Activated naive CD8-positive, alpha-beta T cell treated with anti-CD3 and anti-CD28 coated beads for 36 hours (primary cell): ENCODE data around the gene SOX5. TPM values are rescaled to one million over a fixed set of nuclear protein-coding genes. Genes with fewer than 3 reads are reported as not detected.

Experiments
- DNase-seq: peaks from one replicate; pipeline ENCODE4 v3.0.0; 2021
- H3K27ac Mint-ChIP-seq: one replicate; pipeline ENCODE4 v1.8.0; 2022; ENCODE audit warnings: mild to moderate bottlenecking, moderate library complexity, mixed read lengths
- H3K27me3 Mint-ChIP-seq: one replicate; pipeline ENCODE4 v1.8.0; 2022; ENCODE audit warnings: mild to moderate bottlenecking, mixed read lengths
- H3K36me3 Mint-ChIP-seq: one replicate; pipeline ENCODE4 v1.8.0; 2021; ENCODE audit warnings: mild to moderate bottlenecking, mixed read lengths
- H3K4me1 Mint-ChIP-seq: one replicate; pipeline ENCODE4 v1.8.0; 2021; ENCODE audit warnings: mixed read lengths
- H3K4me3 Mint-ChIP-seq: one replicate; pipeline ENCODE4 v1.8.0; 2022; ENCODE audit warnings: mild to moderate bottlenecking, moderate library complexity, mixed read lengths
- H3K9me3 Mint-ChIP-seq: one replicate; pipeline ENCODE4 v1.8.0; 2022; ENCODE audit warnings: mixed read lengths
- total RNA-seq, 2 experiments: library from RNA; stranded (reverse); gene quantifications; one replicate each; pipeline ENCODE4 v1.2.3, GENCODE V29; 2021

The SOX5 gene
- not detected for total RNA-seq

DNA sequence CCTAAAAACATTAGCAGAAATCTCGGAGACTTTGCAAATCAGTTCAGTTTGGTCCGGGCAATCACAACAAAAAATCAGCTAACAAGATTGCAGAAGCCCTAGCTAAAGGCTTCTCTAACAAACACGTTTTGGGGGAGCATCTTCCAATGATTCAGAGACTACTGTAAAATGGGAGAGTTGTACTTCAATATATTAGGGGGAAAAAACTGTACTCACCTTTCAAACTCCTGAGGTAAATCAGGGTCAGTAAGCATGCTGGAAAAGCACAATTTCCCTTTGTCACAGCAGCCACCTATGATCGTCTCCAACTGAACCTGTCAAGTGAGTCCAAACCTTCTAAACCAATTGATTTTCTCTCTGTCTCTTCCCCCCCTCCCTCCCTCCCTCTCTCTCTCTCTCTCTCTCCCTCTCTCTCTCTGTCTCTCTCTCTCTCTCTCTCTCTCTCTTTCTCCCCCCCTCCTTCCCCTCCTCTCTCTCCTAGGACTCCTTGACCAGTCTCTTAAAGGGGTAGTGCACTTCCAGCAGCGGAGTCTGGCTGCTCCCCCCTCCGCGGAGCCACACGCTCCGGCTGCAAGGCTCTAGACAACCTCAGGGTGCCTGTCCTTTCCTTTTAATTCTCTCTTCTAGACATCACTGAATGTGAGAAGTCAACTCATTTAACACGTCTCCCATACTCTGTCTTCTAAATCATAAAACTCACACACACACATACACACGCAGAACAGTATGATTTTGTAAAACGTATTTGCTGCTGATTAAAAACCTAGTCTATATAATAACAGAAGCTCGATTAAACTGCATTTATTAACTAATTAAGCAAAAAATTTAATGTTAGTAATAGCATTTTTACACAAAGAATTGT is at the start of gene SOX5:
TSS of gene SOX5 (minus strand) at position 323 of the 862 bp plus-strand sequence. CDS start at position 254, 69 bp downstream.
- Mint-ChIP-seq H3K27ac (no peak within 1 kb of the TSS), H3K4me3 (no peak within 1 kb of the TSS), H3K9me3 (no peaks in the 10 kb centered on the region), H3K4me1 (no peaks in the 10 kb centered on the region), H3K36me3 (no peaks in the 10 kb centered on the region), H3K27me3 (peaks cover 3% of the 10 kb centered on the region)
- no peak for DNase-seq

DNA sequence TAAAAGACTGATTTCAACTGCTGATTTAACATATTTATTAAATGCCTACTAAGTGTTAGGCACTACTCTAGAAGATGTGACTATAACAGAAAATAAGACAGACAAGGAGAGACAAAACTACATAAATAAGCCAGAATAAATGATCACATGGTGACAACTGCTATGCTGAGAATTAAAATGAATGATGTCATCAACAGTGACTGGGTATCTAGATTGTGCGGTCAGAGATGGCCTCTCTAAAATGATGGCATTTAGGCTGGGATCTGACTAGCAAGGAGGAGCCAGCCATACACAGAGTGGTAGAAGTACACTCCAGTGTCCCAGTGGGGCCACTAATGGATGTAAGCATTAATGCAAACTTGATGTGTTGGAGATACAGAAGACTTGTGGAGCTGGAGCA is 37.6 kb upstream of the SOX5 start:
- no peaks in the 10 kb centered on the region for H3K4me1 Mint-ChIP-seq
- H3K27me3 Mint-ChIP-seq: no peaks in the 10 kb centered on the region
- H3K36me3 Mint-ChIP-seq: no peaks in the 10 kb centered on the region
- no peak overlapping the region for H3K27ac Mint-ChIP-seq
- H3K4me3 Mint-ChIP-seq: no peak overlapping the region
- DNase-seq: no peak
- peaks cover 2% of the 10 kb centered on the region for H3K9me3 Mint-ChIP-seq

DNA sequence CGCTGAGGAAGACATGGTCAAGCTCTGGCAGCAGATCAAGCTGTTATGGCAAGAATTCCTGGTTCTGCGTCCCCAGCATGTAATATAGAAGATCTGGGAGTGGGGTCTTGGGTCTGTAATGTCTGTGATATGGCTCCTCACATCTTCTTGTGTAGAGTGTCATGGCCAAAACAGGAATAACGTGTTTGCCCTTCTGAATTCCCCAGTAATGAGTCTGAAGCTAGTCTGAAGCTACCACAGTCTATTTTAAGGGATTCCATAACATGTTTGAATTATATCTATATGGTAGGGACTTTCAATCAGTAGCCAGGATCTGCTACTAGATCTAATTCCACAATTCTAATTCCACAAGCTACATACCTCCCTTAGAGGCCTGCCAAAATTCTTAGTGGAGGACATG is 31.4 kb upstream of the SOX5 start:
- no peak for DNase-seq
- H3K4me1 Mint-ChIP-seq: no peaks in the 10 kb centered on the region
- H3K36me3 Mint-ChIP-seq: no peaks in the 10 kb centered on the region
- no peaks in the 10 kb centered on the region for H3K9me3 Mint-ChIP-seq
- H3K27ac Mint-ChIP-seq: no peak overlapping the region
- H3K27me3 Mint-ChIP-seq: no peaks in the 10 kb centered on the region
- H3K4me3 Mint-ChIP-seq: no peak overlapping the region

DNA sequence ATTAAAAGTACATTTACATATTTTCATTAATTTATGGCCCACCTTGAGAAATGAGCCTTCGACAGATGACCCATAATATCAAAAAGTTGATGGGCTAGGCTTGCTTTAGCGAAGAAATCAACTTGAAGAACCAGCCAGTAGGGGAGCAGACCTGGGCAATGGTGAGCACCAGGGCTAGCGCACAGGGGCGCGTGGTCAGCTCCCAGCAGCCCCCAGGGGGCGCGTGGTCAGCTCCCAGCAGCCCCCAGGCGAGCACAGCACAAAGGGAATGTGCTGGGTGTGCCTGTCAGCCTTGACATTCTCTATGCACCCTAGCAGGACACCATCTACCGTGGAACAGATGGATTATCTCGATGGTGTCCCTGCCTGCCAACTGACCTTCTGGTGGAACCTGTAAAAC is 15.3 kb upstream of the SOX5 start:
- Mint-ChIP-seq H3K4me1 (no peaks in the 10 kb centered on the region), H3K4me3 (no peak overlapping the region), H3K9me3 (peaks cover 2% of the 10 kb centered on the region)

DNA sequence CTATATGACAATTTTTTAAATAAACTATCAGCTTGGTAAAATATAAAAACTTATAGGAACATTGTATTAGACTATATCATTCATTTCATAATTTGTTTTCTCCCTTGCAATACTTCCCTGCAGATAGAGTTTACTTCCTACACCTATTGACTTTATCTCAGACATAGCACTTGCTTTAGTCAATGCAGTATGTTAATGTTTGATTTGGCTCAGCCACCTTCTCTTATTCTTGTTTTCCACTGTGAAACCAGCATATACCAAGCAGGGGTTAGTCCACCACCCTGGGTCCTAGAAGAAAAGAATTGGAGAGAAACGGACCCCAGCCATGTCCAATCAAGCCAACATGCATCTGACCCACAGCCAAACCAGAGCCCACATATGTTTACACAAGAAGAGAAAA is 10.4 kb upstream of the SOX5 start:
- Mint-ChIP-seq H3K27me3 (no peaks in the 10 kb centered on the region), H3K4me3 (no peak overlapping the region), H3K9me3 (no peaks in the 10 kb centered on the region), H3K4me1 (no peaks in the 10 kb centered on the region), H3K36me3 (no peaks in the 10 kb centered on the region), H3K27ac (no peak overlapping the region)
- no peak for DNase-seq

More for the DNA sequence above, 15.3 kb upstream of the SOX5 start:
- Mint-ChIP-seq H3K27ac (no peak overlapping the region), H3K27me3 (no peaks in the 10 kb centered on the region), H3K36me3 (no peaks in the 10 kb centered on the region)
- DNase-seq: no peak

DNA sequence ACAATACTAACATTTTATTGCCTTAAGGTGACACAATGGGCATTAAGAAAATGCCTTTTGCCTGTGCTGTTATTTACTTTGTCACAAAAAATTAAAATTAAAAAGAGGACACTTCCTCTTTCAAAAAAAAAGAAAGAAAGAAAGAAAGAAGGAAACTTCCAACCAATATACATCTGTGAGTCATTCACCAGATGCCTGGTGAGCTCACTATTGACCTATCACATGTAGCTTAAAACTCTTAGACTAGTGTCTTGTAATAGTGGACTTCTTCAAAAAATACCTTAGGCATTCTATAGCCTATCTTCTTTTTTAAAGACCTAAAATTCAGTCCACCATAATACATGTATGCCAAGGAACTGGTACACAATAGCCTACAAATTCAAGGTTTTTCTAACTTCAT is 4.9 kb upstream of the SOX5 start:
- no peak overlapping the region for H3K4me3 Mint-ChIP-seq
- H3K9me3 Mint-ChIP-seq: no peaks in the 10 kb centered on the region
- no peak for DNase-seq
- H3K4me1 Mint-ChIP-seq: no peaks in the 10 kb centered on the region
- no peaks in the 10 kb centered on the region for H3K27me3 Mint-ChIP-seq
- no peaks in the 10 kb centered on the region for H3K36me3 Mint-ChIP-seq
- no peak overlapping the region for H3K27ac Mint-ChIP-seq

DNA sequence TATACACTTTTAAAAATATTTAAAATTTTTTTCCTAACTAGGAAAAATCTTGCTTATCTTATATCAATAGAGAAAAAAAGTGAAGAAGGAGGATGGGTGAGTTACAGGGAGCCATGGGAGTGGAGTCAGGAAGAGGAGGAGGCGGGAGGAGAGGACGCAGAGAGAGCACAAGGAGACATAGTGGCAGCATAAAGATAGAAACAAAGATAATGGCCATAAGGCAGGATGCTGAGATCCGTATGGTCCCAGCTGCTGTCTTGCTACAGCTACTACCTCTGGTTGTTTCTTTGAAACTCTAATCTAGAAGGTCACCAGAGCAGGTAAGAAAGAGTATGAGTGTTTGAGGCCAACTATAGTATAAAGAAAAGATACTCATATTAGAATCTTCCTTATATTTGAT is 2.6 kb upstream of the SOX5 start:
- Mint-ChIP-seq H3K36me3 (no peaks in the 10 kb centered on the region), H3K27ac (no peak overlapping the region), H3K4me3 (no peak overlapping the region), H3K9me3 (no peaks in the 10 kb centered on the region), H3K27me3 (peaks cover 3% of the 10 kb centered on the region), H3K4me1 (no peaks in the 10 kb centered on the region)
- no peak for DNase-seq

DNA sequence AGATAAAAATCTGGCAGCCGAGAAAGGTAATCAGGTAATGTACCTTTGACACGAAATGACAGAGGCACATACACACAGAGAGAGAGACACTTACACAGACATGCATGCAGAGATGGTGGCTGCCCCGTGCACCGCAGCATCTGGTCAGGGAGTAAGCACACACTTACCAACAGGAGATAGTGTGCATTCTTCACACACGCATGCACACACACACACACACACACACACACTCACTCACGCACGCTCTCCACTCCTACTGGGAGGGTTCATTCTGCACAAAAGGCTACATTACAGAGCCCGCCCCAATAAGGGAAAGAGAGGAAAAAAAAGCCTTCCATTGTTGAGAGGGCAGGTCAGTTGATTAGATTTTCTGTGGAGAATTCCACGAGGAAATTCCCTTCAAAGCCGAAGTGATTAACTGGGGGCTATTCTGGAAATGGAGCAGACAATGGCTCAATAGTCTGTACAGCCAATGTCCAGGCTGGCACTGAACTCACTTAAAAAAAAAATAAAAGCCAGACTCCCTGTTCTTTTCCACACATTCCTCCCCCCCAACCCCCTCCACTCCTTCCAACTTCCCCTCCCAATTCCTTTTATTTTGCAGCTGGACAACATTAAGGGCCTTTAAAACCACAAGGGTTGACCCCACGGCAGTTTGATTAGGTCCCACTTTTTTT is 1.4 kb upstream of the SOX5 start:
- no peaks in the 10 kb centered on the region for H3K4me1 Mint-ChIP-seq
- H3K27me3 Mint-ChIP-seq: peaks cover 3% of the 10 kb centered on the region
- H3K36me3 Mint-ChIP-seq: no peaks in the 10 kb centered on the region
- DNase-seq: no peak
- no peak overlapping the region for H3K4me3 Mint-ChIP-seq
- no peaks in the 10 kb centered on the region for H3K9me3 Mint-ChIP-seq
- H3K27ac Mint-ChIP-seq: no peak overlapping the region

DNA sequence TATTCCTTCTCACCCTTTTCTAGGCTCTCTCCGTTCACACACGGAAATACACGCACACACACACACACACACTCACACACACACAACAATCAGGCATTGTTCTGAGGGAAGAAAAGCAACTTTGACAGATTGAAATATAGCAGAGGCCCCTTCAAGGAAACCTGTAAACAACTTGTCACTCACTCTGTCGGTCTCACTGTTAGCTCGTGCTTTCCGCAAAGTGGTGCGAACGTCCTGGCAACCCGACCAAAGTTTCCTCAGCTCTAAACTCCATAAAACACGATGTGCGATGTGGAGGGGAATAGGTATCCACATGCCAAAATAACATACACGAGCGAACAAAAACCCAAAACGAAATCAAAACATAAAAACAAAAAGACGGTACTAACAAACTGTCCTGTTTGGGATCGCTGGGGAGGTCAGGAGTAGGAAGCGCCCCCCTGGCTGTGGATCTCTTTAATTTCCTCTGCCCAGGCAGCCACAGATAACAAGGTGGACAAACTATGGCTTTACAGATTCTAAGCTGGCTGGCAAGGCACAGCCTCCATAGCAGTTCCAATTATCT is 822 bp upstream of the SOX5 start:
- DNase-seq: no peak
- H3K4me3 Mint-ChIP-seq: no peak overlapping the region
- no peaks in the 10 kb centered on the region for H3K9me3 Mint-ChIP-seq
- no peaks in the 10 kb centered on the region for H3K36me3 Mint-ChIP-seq
- H3K4me1 Mint-ChIP-seq: no peaks in the 10 kb centered on the region
- H3K27me3 Mint-ChIP-seq: peaks cover 3% of the 10 kb centered on the region
- no peak overlapping the region for H3K27ac Mint-ChIP-seq

DNA sequence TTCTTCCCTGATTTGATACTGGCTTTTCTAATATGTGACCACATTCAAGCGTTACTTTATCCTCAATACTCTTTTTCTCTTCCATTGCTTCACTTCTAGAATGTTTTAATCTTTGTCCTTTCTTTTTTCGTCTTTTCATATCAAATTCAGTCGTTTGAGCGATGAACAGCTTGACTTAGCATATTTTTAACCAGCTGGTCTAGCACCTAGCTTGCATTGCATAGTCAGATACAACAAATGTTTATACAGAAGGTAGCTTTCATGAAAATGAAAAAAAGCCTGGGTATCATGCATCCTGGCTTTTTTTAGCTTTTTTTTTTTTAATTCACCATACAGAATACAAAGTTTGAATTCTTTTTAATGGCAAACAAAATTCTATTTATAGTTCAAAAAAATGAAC is 1.2 kb downstream of the SOX5 start:
- Mint-ChIP-seq H3K27me3 (peaks cover 3% of the 10 kb centered on the region), H3K36me3 (no peaks in the 10 kb centered on the region), H3K9me3 (no peaks in the 10 kb centered on the region), H3K27ac (no peak overlapping the region), H3K4me3 (no peak overlapping the region), H3K4me1 (no peaks in the 10 kb centered on the region)
- DNase-seq: no peak

DNA sequence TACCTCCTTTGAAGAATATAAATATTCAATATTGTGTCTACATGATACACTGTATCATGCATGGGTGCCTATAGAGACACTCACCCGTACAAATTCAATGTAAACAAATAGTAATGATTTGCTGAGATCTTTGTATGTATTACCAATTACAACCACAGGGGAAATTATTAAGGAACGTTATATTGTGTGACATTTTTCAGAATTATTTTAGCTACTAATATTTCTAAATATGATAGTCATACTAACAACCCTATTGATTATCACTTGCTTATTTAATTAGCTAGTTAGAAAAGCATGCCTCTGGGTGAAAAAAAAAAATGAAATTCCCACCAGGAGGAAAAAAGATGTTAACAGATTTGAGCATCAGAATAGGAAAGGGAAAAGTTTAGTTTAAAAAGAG is 2.1 kb downstream of the SOX5 start:
- DNase-seq: no peak
- Mint-ChIP-seq H3K27me3 (peaks cover 3% of the 10 kb centered on the region), H3K27ac (no peak overlapping the region), H3K4me1 (no peaks in the 10 kb centered on the region), H3K4me3 (no peak overlapping the region), H3K9me3 (no peaks in the 10 kb centered on the region), H3K36me3 (no peaks in the 10 kb centered on the region)

DNA sequence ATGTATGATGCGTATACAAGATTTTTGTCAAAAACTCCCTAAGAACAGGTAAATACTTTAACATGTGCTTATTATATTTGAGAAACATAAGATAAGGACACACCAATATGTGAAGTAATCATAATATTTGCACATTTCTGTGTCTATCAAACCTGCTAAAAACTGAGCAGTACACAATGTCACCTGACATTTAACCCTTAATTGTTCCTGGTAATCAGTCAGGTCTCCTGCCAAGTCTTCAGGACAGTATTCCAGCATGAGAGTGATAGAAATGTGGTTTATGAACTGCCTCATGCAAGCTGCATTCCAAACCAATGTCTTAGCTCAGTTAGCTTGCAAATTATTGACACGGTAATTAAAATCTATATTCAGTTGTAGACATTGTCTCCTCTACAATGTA is 4.2 kb downstream of the SOX5 start:
- H3K9me3 Mint-ChIP-seq: no peaks in the 10 kb centered on the region
- DNase-seq: no peak
- peaks cover 3% of the 10 kb centered on the region for H3K27me3 Mint-ChIP-seq
- H3K4me1 Mint-ChIP-seq: no peaks in the 10 kb centered on the region
- no peak overlapping the region for H3K27ac Mint-ChIP-seq
- no peak overlapping the region for H3K4me3 Mint-ChIP-seq
- no peaks in the 10 kb centered on the region for H3K36me3 Mint-ChIP-seq

DNA sequence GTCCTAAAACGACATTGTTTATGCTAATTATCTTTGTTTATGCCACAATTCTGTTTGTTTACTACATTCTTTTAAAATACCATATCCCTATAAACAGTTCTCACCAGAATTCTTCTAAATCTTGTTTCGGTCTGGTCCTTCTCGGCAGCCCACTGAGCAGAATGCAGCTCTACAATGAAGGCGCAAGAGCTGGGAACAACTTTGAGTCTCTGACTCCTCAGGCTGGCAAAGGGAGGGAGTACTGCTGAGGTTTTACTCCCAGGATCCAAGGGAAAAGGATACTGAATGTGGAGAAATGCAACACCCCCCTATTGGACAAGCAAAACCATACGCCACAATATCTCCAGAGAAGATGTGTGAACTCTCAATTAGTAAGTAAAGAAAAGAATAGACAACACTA is 5.4 kb downstream of the SOX5 start:
- Mint-ChIP-seq H3K9me3 (no peaks in the 10 kb centered on the region), H3K27me3 (peaks cover 3% of the 10 kb centered on the region), H3K4me1 (no peaks in the 10 kb centered on the region), H3K4me3 (no peak overlapping the region), H3K27ac (no peak overlapping the region), H3K36me3 (no peaks in the 10 kb centered on the region)
- no peak for DNase-seq

DNA sequence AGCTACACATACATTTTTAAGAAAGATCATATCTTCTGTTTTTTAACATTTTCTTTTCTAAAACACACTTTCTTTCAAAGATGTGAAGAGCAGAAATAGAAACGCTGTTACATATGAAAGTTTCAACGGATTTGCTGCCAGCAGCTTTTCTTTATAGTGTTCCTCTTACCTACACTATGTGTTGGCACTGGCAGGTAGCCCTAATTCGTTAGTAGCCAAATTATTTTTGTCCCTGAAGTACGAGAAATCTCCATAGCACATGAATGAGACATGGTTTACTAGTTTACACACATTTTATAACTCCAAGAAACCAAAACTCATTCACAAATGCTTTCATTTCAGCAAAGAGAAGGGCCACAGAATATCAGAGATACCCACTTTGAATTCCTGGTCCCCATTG is 6.6 kb downstream of the SOX5 start:
- no peak for DNase-seq
- H3K4me3 Mint-ChIP-seq: no peak overlapping the region
- no peaks in the 10 kb centered on the region for H3K4me1 Mint-ChIP-seq
- H3K36me3 Mint-ChIP-seq: no peaks in the 10 kb centered on the region
- H3K9me3 Mint-ChIP-seq: no peaks in the 10 kb centered on the region
- H3K27ac Mint-ChIP-seq: no peak overlapping the region
- peaks cover 3% of the 10 kb centered on the region for H3K27me3 Mint-ChIP-seq

DNA sequence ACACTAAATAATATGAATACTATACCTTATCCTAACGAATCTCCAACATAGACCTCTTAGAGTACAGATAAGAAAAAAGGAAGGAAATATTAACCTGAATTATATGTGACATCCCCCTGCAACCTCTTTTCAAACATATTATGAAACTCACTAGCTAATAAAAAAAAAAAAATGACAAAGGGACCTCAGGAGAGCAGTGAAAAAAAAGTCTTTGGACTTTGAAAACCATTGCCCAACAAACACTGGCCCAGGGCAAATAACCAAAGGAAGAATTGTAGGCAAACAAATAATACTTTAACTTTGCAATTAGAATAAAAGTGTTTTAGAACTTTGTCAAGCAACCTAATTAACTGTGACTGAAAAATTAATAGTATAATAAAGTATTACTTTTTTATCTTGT is 7.7 kb downstream of the SOX5 start:
- Mint-ChIP-seq H3K4me1 (no peaks in the 10 kb centered on the region), H3K4me3 (no peak overlapping the region), H3K27ac (no peak overlapping the region), H3K36me3 (no peaks in the 10 kb centered on the region), H3K27me3 (no peaks in the 10 kb centered on the region), H3K9me3 (no peaks in the 10 kb centered on the region)
- no peak for DNase-seq

DNA sequence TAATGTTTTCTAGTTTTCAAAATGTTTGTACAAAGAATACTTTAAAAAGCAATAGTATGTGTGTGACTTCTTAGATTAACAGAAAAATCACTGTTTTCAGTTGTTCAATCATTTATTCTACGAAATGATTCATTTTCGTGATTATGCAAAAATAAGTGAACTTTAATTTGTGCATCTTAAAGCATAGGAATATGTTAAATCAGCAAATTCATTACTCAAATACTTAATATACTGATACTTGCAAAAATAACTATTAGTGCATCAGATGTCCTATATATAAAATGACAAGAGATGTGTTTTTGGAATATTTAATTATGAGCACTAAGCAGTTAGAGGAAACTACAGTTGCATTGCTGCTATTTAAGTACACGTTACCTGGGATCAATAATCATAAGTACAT is 11.0 kb downstream of the SOX5 start:
- H3K27me3 Mint-ChIP-seq: no peaks in the 10 kb centered on the region
- no peaks in the 10 kb centered on the region for H3K4me1 Mint-ChIP-seq
- H3K27ac Mint-ChIP-seq: no peak overlapping the region
- H3K4me3 Mint-ChIP-seq: no peak overlapping the region
- H3K9me3 Mint-ChIP-seq: no peaks in the 10 kb centered on the region
- H3K36me3 Mint-ChIP-seq: no peaks in the 10 kb centered on the region
- DNase-seq: no peak
